DMS79 treated with DMSO at 0.1 percent for 48 hours (cell line): Measurements from ENCODE around the gene ADPRHL1.

Experiments
- DNase-seq: peaks from one replicate; lab custom pipeline; 2025; lab: John Stamatoyannopoulos, UW

The ADPRHL1 gene

DNA sequence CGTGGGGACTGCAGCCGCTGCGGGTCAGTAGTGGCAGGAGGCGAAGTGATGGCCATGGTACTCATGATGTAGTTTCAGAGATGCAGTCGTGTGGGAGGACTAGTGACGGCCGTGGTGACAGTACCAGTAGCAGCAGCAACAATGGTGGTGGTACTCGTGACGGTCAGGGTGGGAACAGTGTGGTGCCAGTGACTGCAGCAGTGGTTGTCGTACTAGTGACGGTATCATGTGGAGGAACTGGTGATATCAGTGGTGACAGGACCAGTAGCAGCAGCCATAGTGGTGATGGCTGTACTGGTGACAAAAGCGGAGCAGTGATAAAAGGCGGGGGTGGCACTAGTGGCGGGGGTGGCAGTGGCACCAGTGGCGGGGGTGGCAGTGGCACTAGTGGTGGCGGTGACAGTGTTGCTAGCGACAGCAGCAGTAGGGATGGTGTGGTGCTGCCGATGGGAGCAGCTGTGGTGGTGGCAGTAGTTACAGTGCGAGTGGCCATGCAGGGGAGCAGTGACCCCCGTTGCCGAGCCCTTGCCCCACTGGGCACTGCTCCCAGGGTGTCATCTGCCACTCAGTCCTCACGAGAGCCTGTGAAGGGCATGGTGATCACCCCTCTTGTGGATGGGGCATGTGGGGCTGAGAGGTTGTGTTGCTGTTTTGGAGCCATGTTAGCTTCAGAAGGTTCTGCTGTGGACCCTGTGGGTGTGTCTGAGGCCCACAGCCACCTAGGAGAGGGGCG lies 22.7 kb downstream of the ADPRHL1 start:
- no peak for DNase-seq

DNA sequence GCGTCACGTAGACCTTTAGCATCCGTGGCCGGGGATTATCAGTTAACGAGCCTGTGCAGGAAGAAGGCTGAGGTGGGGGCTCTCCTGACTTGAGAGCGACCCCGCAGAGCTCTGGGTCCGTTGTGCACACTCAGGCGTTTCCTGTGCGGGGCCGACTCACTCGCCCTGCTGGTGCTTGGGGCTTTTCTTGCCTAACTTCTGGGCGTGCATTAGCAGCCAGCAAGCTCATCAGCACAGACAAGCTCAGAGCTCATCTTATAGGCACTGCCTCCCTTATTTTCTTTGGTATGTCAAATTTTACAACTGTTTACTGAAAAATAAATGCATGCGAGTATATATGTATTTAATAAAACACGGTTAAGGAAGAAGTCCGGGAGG lies 23.7 kb downstream of the ADPRHL1 start:
- DNase-seq, result no peak

DNA sequence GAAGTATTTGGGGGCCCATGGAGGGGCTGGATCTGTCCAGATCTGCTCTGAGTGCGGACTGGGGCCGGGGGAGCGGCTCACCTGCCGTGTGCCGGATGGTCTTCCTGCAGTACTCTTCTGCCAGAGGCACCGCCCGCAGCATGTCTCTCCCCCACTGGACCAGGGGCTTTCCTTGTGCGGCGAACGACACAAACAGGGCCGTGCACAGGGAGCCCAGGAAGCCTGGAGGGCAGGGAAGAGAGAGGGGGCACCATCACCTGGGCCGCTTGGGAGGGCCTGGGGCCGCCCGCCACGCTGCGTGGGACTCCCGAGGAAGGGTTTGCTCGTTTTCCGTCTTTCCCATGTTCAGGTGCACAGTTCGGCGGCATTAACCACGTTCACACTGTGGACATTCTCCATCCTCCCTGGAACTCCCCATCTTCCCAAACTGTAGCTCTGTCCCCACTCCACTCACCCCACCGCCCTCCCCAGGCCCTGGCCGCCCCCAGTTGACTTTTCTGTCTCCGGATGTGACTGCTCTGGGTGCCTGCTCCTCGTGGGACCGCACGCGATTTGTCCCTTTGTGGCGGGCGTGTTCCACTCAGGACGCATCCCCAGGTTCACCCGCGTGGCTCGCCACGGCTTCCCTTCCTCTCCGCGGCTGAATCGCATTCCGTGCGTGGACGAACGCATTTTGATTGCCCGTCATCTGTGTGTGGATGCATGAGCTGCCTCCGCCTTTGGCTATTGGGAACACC lies 24.2 kb downstream of the ADPRHL1 start:
- no peak for DNase-seq

DNA sequence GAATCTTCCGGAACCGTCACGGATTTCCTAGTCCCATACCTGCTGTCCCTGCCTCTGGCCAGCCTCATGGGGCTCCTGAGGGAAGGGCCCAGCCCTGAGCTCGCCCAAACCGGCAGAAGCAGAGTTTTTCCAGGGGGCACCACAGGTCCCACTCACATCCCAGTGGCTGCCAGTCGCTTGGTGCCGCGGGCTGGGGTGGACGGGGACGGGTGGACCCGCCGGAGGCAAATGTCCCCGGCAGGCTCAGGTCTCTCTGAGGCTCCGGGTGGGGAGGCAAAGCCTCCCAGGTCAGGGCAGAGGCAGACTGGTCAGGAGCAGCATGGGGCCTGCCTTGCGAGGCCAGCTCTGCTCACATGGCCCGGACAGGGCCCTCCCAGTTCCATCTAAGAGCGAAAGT lies 24.8 kb downstream of the ADPRHL1 start:
- DNase-seq, result no peak

DNA sequence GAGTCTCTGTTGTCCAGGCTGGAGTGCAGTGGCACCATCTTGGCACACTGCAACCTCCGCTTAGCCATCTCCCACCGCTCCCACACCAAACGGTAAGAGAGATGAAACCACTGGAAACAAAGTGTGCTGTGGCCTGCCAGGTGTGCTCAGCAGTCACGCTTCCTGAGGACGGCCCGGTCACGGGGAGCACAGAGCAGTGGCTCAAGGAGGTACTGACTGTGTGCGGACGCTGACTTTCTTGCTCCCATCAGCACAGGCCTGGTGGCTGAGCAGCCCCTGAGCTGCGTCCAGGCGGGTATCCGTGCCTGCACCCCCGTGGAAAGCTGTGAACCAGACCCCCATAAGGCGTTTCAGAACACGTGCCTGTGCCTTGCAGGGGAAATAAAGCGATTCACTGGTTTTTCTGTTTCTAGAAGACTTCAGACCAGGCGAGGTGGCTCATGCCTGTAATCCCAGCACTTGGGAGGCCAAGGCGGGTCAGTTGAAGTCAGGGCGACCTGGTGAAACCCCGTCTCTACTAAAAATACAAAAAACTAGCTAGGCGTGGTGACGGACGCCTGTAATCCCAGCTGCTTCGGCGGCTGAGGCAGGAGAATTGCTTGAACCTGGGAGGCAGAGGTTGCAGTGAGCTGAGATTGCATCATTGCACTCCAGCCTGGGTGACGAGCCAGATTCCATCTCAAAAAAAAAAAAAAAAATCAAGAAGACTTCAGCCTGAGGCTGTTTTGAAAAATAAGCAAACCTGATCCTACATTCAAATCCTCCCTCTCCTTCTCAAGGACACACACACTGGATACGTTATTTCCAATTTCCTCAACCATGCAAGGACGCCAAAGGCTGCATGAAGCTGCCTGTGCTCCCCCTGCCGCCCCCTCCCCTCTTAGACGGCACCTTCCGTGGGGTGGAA lies 25.5 kb downstream of the ADPRHL1 start:
- no peak for DNase-seq

DNA sequence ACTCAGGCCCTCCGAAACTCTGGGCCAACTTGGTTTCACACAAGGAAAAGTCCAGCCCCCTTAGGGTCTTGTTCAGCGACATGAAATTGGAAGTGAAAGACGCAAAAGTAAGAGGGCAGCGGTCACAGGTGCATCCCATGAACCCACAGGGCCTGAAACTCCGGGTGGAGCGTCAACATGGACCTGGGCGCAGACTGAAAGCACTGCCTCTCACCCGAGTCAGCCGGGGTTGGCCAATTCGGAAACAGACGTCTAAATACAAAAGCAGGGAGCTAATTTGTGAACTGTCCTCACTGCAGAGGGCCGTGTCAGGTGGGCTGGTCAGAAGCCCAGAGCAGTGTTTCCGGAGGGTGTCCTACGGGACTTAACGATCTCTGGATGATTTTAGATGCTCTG lies 26.7 kb downstream of the ADPRHL1 start:
- no peak for DNase-seq

DNA sequence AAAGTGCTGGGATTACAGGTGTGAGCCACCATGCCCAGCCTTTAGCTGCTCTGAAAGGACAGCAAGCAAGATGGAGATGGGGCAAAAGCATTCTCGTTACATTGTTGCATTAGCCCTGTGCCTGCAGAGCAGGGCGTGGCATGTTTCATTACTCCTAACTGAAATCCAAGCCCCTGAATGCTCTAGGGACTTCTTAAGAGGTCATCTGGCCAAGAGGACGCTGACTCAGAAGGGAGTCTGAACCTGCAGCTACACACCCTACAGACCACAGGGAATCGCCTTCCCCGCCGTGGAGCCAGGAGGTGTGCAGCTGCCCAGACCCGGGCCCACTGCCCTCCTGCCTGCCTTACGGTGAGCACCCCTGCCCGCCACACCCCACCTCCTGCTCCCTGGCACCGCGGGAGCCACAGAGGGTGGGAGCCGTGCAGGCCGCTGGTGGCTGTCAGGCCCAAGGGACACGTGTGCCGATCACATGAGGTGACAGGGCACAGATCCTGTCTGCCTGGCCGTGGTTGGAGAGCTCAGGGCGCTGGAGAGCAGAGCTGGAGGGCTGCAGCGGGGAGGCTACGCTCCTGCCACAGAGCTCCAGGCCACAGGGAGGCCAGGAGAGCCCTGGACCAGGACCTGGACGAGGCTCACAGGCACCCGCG lies 27.2 kb downstream of the ADPRHL1 start:
- DNase-seq, result no peak

DNA sequence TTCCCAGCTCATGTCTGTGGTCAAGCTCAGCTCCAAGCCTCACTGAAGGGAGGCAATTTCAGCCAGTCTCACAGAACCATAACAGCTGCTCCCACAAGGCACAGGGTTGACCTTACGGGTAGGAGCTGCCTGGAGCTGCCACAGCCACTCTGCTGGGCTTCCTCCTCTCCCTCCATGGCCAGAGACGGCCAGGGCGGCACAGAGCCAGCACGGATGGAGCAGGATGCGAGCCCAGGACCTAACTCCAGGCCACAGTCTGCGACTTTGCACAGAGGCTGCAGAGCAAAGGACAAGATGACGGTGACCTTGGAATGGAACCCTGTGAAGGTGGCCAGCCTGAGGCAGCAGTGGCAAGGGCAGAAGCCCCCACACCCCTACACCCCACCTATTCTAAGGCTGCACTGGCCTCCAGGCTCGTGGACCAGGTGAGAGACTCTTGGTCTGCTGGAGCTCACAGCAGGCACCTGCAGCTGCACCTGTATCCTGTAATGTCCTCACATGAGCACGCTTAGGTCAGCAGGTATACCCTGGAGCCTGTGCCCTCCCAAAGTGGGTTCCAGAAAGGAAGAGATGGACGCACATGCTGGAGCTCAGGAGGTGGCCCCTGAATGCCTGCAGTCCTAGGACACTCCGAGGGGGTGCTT lies 29.6 kb downstream of the ADPRHL1 start:
- no peak for DNase-seq

DNA sequence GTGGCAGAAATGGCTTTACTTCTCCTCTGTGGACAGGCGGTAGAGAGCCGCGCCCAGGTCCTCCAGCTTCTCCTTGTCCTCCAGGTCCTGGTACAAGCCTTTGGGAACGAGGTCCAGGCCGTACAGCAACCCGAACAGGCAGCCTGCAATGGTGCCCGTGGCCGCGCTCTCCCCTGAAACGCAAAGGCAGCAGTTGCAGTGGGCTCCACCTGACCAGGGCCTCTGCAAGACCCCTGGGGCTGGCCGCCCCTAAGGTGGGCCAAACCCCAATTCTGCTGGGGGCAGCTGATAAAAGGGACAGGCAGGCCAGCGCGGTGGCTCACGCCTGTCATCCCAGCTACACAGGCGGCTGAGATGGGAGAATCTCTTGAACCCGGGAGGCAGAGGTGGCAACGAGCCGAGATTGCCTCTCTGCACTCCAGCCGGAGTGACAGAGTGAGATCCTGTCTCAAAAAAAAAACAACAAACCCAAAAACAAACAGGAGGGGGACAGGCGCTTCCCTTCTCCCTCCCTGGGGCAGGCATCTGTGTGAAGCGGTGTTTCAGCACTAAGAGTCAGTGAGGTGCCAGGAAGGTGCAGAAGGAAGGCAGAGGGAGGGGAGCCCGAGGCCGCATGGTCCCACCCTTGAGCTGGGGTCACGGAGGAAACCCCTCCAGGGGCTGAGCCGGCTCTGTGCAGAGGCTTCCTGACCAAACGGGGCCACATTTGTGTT lies 30.3 kb downstream of the ADPRHL1 start:
- DNase-seq, result no peak

DNA sequence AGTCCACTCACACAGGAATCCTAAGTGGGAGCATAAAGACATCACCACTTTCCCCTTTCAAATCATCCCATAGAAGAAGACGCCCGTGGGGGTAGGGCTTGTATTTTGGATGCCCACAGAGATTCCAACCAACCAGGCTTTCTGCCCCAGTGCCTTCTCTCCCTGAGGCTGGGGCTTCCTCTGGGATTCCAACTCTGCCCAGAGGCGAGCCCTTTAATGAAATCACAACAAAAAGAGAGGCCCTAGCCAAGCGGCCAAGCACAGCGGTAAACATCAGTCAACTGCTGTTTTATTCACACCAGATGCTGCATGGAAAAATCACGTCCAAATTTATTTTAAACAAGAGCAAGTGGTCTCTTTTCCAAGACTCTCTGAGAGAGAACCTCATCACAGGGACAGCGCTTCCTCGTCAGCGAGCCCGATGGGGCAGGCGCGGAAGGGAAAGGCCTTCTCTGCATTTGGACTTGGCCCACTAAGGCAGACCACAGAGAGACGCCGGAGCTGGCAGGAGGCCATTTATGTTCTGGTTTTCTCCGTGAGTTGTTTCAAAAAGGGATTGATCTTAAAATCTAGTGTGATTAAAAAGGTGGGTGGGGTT lies 31.5 kb downstream of the ADPRHL1 start:
- DNase-seq, result no peak

DNA sequence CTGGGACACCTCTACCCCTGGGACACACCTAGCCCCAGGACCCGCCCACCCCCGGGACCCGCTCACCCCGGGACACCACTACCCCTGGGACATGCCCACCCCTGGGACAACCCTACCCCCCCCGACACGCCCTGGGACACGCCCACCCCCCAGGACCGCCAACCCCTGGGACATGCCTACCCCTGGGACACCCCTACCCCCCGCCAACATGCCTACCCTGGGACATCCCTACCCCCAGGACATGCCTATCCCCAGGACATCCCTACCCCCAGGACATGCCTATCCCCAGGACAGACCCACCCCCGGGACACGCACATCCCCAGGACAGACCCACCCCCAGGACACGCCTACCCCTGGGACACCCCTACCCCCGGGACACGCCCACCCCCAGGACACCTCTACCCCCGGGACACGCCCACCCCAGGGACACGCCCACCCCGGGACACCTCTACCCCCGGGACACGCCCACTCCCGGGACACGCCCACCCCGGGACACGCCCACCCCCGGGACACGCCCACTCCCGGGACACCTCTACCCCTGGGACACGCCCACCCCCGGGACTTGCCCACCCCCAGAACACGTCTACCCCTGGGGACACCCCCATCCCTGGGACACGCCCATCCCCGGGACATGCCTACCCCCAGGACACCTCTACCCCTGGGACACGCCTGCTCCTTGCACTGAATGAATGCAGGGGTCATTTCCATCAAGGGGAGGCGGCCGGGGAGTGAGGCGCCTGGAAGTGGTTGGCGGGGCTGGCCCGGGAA lies 32.3 kb downstream of the ADPRHL1 start:
- no peak for DNase-seq

DNA sequence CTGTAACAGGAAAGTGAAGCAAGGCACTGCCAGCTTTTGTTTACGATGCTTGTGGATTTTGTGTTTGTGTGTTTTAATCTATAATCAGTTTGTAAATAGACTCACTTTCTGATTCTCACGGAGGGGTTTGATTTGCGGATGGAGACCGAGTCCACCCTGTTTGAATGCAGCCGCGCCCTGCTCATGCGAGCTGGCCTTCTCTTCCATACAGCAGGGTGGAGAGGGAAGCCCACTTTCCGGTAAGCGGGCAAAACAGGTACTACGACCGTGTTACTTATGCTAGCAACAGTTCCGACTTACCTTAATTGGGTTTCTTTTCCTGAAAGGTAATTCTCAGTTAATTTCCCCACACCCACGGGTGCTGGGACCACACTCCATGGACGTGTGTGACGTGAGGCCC lies 33.1 kb downstream of the ADPRHL1 start:
- no peak for DNase-seq

DNA sequence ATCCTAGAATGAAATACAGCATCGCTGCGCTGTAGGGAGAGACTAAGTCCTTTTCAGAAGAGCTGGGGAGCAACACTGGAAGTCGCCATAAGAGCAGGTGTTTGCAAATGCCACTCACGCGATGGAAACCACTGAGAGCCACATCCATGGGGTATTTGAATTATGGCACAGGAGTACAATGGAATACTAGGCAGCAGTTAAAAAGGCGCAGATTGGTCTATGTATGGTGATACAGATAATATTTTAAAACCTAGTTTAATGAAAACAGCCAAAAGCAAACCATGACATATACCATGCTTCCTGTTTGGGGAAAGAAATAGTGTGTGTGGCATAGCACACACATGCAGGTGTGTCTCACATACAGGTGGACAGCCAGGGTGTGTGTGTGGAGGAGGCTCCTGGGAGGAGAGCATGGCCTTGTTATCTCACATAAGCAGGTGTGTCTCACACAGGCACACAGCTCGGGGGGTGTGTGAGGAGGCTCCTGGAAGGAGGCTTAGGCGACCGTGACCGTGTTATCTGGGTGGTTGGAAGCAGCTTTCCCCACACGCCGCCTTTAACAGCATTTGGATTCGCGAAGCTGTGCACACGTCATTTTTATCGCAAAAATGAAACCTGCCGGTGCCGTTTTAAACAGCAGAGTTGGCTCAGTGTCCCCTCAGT lies 33.6 kb downstream of the ADPRHL1 start:
- no peak for DNase-seq

DNA sequence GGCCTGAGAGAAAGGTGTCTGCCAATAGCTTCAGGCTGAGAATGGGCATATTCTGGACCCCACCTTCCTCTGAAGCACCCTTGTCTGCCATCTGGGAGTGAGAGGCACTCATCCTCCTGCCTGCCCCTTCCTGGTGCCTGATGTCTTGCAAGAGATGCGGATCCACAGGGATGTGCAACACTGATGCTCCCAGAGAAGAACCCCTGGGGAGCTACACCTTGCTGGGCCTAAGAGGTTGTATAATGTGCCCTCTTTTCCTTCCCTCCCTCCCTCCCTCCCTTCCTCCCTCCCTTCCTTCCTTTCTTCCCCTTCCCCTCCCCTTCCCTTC lies 34.6 kb downstream of the ADPRHL1 start:
- DNase-seq, result no peak

DNA sequence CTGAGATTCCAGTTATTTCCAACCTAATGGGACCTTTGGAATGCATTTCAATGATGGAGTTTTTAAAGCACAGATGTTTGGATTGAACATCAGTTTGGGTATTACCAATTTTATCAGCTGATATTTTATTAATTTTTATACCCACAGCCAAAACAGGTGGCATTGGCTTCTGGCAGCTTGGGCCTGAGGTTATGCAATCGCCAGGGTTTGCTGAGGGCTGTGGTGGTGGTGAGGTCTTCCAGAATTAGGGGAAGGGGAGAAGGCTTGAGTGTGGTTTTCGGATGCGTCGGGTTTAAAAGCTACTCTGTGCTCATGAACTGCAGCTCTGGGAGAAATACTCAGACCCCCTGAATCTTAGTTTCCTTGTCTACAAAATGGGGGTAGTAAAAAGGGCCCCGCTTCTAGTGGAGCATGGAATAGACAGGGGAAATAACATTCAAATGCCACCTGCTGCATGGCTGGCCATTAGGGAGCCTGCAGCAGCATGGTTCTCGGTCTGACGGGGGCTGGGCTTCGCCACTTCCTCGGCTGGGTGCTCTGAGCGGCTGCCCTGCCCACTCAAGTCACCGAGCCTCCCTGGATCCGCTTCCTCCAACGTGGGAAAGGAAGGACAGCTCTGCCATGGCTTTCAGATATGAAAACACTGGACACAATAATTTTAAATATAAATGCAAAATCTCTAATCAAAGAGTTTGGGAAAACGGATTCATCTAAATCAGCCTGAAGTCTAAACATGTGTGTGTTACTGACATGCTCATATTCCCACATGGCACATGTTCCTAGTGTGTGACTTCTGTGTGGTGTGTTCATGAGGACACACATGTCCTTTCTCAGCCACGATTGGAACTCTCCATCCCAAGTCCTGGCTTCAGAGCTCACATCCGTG lies 35.2 kb downstream of the ADPRHL1 start:
- DNase-seq, result no peak

DNA sequence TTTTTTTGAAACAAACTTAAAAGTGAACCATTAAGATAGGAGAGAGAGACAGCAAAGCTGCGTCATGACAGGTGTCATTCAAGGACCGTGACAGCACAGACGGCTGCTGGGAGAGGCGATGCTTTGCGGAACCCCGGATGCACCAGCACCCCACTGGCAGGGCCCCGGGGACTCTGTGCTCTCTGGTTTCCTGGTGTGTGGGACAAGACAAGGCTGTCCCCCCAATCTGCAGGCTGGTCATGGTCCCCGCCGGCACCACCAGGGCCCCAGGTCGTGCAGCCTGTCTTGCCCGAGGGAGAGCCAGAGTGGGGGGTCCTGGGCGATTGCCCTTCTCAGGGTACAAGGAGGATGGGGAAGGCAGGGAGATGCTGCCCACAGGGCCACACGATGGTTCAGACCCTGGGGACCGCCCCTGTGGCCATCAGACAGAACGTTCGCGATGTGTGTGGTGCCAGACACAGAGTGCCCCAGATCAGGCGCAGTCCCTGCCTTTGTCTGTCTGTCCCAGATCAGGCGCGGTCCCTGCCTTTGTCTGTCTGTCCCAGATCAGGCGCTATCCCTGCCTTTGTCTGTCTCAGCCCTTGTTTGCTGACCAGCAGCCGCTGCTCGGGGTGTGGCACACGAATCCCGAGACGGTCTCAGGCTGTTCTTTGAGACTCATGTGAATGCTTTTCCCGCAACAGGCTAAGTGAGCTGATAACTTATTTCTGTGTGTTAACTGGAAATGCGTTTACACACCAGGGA lies 36.1 kb downstream of the ADPRHL1 start:
- no peak for DNase-seq

DNA sequence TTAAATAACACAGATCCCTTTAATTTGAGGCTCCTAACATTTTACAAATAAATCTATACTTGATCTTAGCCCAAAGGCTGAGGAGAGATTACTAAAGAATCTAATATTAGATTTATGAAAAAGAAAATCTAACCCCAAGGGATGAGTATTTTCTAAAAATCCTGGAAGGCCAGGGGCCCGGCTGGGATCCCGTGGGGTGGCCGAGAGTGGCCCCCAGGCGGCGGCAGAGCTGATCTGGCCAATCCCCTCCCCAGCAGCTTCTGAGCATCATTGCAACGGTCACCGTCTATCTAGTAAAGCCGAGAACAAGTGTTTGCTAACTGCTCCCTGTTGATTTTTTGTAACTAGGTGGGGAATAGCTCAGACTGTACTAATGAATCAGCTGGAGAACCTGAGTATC lies 37.5 kb downstream of the ADPRHL1 start:
- DNase-seq, result no peak

DNA sequence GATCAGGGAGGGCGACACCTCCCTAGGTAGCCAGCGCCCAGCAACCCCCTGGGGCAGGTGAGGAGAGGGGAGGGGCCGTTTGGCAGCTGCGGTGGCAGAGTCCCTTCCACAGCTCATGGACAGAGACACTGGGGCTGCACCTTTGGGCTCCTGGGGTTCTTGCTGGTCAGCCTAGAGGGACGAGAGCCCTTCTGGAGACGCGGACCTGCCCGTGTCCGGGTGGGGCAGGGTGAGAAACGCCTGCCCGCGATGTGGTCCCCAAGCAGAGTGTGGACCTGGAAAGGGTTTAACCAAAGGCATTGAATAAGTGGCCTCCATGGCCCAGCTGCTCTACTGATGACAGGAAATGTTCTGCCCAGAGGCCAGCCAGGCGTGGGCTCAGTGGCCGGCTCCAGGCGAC lies 38.3 kb downstream of the ADPRHL1 start:
- no peak for DNase-seq
